ENCODE measurements around the gene TPBGL.
"Not testable (repeated sequence)": the region's sequence is repeated elsewhere in the genome, so short reads cannot be mapped to it uniquely, and the experiment has no call there.

TPBGL gene

GRCh38 chr11:75273411-75274391, 33.1 kb downstream of the TPBGL start:
- no peak for DNase-seq

- DNase-seq = not testable (repeated sequence)
Observed at GRCh38 chr11:75274716-75275115, 34.1 kb downstream of the TPBGL start.

- peak; percentile 59 for DNase-seq
Observed at GRCh38 chr11:75275581-75275980, 35.0 kb downstream of the TPBGL start.

- no peak for DNase-seq
Observed at GRCh38 chr11:75276186-75276585, 35.6 kb downstream of the TPBGL start.

- no peak for DNase-seq
Observed at GRCh38 chr11:75276686-75277085, 36.1 kb downstream of the TPBGL start.

GRCh38 chr11:75277211-75277805, 36.7 kb downstream of the TPBGL start:
- no peak for DNase-seq

GRCh38 chr11:75277991-75278790, 37.6 kb downstream of the TPBGL start:
- no peak for DNase-seq

- no peak for DNase-seq
Observed at GRCh38 chr11:75279273-75279672, 38.7 kb downstream of the TPBGL start.

- DNase-seq = peak; percentile 61
Observed at GRCh38 chr11:75280227-75280701, 39.7 kb downstream of the TPBGL start.

- no peak for DNase-seq
Observed at GRCh38 chr11:75280770-75281468, 40.3 kb downstream of the TPBGL start.

- no peak for DNase-seq
Observed at GRCh38 chr11:75281469-75282095, 41.0 kb downstream of the TPBGL start.

GRCh38 chr11:75283391-75283931, 42.9 kb downstream of the TPBGL start:
- no peak for DNase-seq

GRCh38 chr11:75285776-75286360, 45.3 kb downstream of the TPBGL start:
- no peak for DNase-seq

GRCh38 chr11:75286826-75287465, 46.4 kb downstream of the TPBGL start:
- no peak for DNase-seq

GRCh38 chr11:75287579-75287978, 47.0 kb downstream of the TPBGL start:
- DNase-seq = no peak

- no peak for DNase-seq
Observed at GRCh38 chr11:75289511-75289760, 48.9 kb downstream of the TPBGL start.

GRCh38 chr11:75289919-75290318, 49.3 kb downstream of the TPBGL start:
- DNase-seq = no peak

GRCh38 chr11:75291741-75292140, 51.2 kb downstream of the TPBGL start:
- no peak for DNase-seq

- DNase-seq = no peak
Observed at GRCh38 chr11:75292943-75293342, 52.4 kb downstream of the TPBGL start.
